Measurements from ENCODE around the gene LRP8.

DNA sequence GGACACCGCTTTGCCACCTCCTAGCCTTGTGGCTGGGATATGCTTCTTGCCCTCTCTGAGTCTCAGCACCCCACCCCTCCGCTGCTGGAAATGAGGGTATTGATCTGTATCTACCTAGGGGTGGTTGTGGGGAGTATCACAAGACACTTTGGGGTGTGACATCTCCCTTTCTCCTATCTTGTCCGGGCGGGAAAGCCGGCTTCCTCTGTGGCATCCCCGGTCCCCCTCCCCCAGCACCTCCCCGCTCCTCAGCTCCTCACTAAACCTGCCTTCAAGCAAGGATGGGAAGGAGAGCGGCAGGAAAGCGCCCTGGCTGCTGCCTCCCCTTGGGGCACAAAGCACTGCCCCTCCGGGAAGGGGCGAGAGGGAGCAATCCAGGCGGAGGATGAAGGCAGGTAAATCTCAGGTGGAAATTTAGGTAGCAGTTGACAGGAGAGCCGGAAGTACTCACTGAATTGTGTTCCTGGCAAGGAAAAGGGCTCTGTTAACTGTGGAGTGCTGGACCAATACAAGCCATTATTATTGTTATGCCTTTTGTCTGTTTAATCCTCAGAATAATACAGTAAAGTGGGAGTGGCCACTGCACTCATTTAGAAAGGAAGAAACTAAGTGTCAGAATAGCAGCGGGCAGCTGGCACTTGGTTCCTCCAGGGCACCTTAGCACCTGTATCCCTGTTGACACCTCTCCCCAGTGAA lies 49.0 kb upstream of the LRP8 start:
- no peak for TF ChIP-seq POLR2A (IDR thresholded peaks at IDR 0.05)
- TF ChIP-seq, protein P1, sequence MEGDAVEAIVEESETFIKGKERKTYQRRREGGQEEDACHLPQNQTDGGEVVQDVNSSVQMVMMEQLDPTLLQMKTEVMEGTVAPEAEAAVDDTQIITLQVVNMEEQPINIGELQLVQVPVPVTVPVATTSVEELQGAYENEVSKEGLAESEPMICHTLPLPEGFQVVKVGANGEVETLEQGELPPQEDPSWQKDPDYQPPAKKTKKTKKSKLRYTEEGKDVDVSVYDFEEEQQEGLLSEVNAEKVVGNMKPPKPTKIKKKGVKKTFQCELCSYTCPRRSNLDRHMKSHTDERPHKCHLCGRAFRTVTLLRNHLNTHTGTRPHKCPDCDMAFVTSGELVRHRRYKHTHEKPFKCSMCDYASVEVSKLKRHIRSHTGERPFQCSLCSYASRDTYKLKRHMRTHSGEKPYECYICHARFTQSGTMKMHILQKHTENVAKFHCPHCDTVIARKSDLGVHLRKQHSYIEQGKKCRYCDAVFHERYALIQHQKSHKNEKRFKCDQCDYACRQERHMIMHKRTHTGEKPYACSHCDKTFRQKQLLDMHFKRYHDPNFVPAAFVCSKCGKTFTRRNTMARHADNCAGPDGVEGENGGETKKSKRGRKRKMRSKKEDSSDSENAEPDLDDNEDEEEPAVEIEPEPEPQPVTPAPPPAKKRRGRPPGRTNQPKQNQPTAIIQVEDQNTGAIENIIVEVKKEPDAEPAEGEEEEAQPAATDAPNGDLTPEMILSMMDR (IDR thresholded peaks at IDR 0.05): no peak
- TF ChIP-seq POLR2AphosphoS5 (IDR thresholded peaks at IDR 0.05; ENCODE audit: insufficient read depth in 1 of 2, low read depth in 1 of 2): no peak
